Measurements from ENCODE around the gene TGM5.

Gene TGM5

DNA sequence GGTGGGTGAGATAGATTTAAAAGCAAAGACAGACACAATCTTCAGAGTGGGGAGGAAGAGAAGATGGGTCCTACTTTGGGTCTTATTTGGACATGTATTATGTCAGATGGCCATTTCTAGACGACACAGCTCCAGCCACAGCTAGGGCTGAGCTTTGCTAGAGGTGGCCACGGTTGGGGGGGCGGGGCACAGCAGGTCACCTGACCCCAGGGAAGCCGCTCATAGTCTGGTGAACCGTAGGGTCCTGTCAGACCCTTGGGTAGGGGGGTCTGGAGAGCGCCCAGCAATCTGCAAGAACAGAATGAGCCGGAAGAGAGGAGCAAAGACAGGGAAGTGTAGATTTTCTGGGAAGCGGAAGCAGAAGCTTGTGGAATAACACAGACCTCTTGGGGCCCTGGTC, 52.6 kb downstream of the TGM5 start:
- Histone ChIP-seq H3K27me3 (ENCODE audit: insufficient read depth, low read depth, severe bottlenecking) (no peaks in the 10 kb centered on the region), H3K36me3 (no peaks in the 10 kb centered on the region), H3K9me3 (ENCODE audit: severe bottlenecking) (no peaks in the 10 kb centered on the region), H3K27ac (no peak overlapping the region), H3K4me3 (ENCODE audit: low read depth, low read length) (no peak overlapping the region)
- no peak for TF ChIP-seq CTCF (IDR thresholded peaks at IDR 0.05; ENCODE audit: low read depth, low read length)
- no peak for DNase-seq

- no peak for DNase-seq
- Histone ChIP-seq H3K27ac (no peak overlapping the region), H3K27me3 (ENCODE audit: insufficient read depth, low read depth, severe bottlenecking) (no peaks in the 10 kb centered on the region), H3K36me3 (no peaks in the 10 kb centered on the region), H3K4me3 (ENCODE audit: low read depth, low read length) (no peak overlapping the region), H3K9me3 (ENCODE audit: severe bottlenecking) (no peaks in the 10 kb centered on the region)
- no peak for TF ChIP-seq CTCF (IDR thresholded peaks at IDR 0.05; ENCODE audit: low read depth, low read length)
These were observed 53.3 kb downstream of the TGM5 start for GRCh38 chr15:43213466-43213865.

- Histone ChIP-seq H3K9me3 (ENCODE audit: severe bottlenecking) (no peaks in the 10 kb centered on the region), H3K27ac (no peak overlapping the region), H3K36me3 (no peaks in the 10 kb centered on the region), H3K4me3 (ENCODE audit: low read depth, low read length) (no peak overlapping the region), H3K27me3 (ENCODE audit: insufficient read depth, low read depth, severe bottlenecking) (no peaks in the 10 kb centered on the region)
- TF ChIP-seq CTCF (IDR thresholded peaks at IDR 0.05; ENCODE audit: low read depth, low read length) = no peak
- DNase-seq = no peak
These were observed 53.8 kb downstream of the TGM5 start for GRCh38 chr15:43212951-43213350.

DNA sequence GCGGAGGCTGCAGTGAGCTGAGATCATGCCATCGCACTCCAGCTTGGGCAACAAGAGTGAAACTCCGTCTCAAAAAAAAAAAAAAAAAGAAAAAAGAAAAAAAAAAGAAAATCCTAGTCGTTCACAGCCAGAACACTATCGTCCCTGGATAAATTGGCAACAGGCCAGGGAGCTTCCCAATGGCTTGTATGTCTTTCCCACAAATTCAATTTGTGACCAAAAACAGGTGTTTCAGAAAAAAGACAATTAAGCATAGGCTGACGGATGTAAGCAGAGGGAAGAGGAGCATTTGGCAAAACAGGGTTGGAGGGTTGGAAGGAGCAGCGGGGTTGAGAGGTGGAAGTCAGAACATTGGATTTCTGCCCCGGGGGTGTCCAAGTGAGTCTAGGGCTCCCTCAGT, 54.4 kb downstream of the TGM5 start:
- Histone ChIP-seq H3K27me3 (ENCODE audit: insufficient read depth, low read depth, severe bottlenecking) (no peaks in the 10 kb centered on the region), H3K9me3 (ENCODE audit: severe bottlenecking) (no peaks in the 10 kb centered on the region), H3K36me3 (no peaks in the 10 kb centered on the region), H3K4me3 (ENCODE audit: low read depth, low read length) (no peak overlapping the region), H3K27ac (no peak overlapping the region)
- DNase-seq = no peak
- TF ChIP-seq CTCF (IDR thresholded peaks at IDR 0.05; ENCODE audit: low read depth, low read length) = no peak

GRCh38 chr15:43211224-43211735, 55.4 kb downstream of the TGM5 start:
- no peak for TF ChIP-seq CTCF (IDR thresholded peaks at IDR 0.05; ENCODE audit: low read depth, low read length)
- no peak overlapping the region for H3K27ac ChIP-seq
- DNase-seq = no peak
- no peaks in the 10 kb centered on the region for H3K9me3 ChIP-seq (ENCODE audit: severe bottlenecking)
- H3K4me3 ChIP-seq (ENCODE audit: low read depth, low read length) = no peak overlapping the region
- H3K27me3 ChIP-seq (ENCODE audit: insufficient read depth, low read depth, severe bottlenecking) = no peaks in the 10 kb centered on the region
- no peaks in the 10 kb centered on the region for H3K36me3 ChIP-seq

DNA sequence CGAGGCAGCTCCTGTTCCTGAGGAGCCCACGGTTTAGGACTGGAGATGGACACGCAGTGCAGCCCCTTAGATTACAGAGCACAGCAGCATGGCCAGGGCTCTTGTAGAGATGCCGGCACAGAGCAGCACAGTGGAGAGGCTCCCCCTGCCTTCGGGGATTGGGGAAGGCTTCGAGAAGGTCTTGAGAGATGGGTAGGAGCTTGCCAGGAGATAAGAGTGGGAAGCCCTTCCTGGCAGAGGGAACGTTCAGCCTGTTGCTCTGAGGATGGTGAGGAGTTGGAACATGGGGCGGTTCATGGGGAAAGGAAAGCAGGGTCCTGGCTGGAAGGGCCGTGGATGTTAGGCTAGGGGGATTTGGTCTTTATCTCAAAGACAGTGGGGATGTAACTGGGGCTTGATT, 55.9 kb downstream of the TGM5 start:
- Histone ChIP-seq H3K27me3 (ENCODE audit: insufficient read depth, low read depth, severe bottlenecking) (no peaks in the 10 kb centered on the region), H3K4me3 (ENCODE audit: low read depth, low read length) (no peak overlapping the region), H3K27ac (no peak overlapping the region), H3K36me3 (no peaks in the 10 kb centered on the region), H3K9me3 (ENCODE audit: severe bottlenecking) (no peaks in the 10 kb centered on the region)
- TF ChIP-seq CTCF (IDR thresholded peaks at IDR 0.05; ENCODE audit: low read depth, low read length) = no peak
- no peak for DNase-seq
